B cell (primary cell): ENCODE data around the gene MMP23B.

Experiments used
- EZH2 ChIP-seq: IDR thresholded peaks from 2 replicates; pipeline ENCODE4 v1.6.1; 2012; ENCODE audit warnings: borderline replicate concordance, low read depth, mild to moderate bottlenecking, moderate library complexity, low read length; ENCODE audit not compliant: insufficient read depth, poor library complexity, severe bottlenecking
- TF ChIP-seq, protein P1 (sequence below): fragments of 200-600 bp; IDR thresholded peaks from one replicate; pipeline ENCODE4 v1.8.0; 2022; ENCODE audit warnings: antibody characterized with exemption, mild to moderate bottlenecking

DNA sequence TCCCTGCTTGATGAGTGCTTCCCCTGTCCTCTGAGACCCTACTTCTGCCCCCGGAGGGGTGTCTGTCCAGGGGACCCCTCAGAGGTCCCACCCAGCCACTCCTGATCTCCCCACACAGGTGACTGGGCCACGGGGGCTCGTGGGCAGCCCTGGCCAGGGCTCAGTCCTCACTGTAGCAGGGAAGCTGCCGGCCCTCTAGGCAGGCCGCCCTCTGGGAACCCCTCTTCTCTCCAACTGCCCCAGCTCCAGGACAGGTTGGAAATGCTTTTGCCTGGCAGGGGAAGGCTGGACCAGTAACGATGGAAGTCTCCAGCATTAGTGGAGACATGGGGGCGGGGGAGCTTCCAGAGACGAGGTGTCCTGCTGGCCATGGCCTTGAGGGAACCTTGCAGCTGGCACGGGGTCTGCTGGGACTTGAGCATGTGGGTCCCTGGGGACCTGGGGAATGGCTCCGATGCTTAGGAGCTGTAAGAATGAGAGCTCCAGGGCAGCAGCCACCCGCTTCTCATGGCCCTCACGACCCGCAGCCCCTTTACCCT, 28.9 kb upstream of the MMP23B start:
- TF ChIP-seq, protein P1, sequence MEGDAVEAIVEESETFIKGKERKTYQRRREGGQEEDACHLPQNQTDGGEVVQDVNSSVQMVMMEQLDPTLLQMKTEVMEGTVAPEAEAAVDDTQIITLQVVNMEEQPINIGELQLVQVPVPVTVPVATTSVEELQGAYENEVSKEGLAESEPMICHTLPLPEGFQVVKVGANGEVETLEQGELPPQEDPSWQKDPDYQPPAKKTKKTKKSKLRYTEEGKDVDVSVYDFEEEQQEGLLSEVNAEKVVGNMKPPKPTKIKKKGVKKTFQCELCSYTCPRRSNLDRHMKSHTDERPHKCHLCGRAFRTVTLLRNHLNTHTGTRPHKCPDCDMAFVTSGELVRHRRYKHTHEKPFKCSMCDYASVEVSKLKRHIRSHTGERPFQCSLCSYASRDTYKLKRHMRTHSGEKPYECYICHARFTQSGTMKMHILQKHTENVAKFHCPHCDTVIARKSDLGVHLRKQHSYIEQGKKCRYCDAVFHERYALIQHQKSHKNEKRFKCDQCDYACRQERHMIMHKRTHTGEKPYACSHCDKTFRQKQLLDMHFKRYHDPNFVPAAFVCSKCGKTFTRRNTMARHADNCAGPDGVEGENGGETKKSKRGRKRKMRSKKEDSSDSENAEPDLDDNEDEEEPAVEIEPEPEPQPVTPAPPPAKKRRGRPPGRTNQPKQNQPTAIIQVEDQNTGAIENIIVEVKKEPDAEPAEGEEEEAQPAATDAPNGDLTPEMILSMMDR = no peak
- TF ChIP-seq EZH2 = no peak
